GM18517 (cell line): ENCODE results near the gene GMPR.
"Not testable (repeated sequence)": the region's sequence is repeated elsewhere in the genome, so short reads cannot be mapped to it uniquely, and the experiment has no call there.

ENCODE experiments used
- ATAC-seq: cut with Tn5 transposase; IDR thresholded peaks from one replicate; pipeline ENCODE4 v1.9.1; 2021; ENCODE audit warnings: mild to moderate bottlenecking, moderate library complexity; ENCODE audit not compliant: unreplicated experiment

The GMPR gene

DNA sequence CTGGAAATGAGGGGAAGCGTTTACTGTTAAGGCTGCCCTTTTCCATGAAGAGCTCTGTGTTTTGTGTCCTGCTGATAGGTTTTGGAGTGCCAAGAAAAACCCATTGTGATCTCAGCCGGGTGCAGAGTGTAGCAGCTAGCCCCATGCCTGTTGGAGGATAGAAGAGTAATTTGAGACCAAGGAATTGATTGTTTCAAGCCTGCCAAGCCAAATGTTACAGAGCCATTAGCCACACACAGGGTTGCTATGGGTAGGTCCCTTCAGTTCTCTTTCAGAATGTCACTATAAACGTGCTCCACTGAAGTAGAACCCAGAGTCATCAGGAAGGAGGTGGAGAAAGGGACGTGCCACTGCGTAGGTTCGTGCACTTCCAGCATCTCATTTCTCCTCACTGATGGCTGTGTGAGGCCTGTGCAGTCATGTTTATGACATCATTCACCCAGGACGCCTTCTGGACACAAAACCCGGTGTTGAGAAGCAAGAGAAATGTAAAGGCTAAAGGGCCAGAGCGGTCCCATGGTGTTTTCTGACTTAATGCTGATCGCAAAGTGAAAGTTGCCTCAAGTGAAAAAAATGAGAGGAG lies 6.6 kb downstream of the GMPR start:
- no peak for ATAC-seq

DNA sequence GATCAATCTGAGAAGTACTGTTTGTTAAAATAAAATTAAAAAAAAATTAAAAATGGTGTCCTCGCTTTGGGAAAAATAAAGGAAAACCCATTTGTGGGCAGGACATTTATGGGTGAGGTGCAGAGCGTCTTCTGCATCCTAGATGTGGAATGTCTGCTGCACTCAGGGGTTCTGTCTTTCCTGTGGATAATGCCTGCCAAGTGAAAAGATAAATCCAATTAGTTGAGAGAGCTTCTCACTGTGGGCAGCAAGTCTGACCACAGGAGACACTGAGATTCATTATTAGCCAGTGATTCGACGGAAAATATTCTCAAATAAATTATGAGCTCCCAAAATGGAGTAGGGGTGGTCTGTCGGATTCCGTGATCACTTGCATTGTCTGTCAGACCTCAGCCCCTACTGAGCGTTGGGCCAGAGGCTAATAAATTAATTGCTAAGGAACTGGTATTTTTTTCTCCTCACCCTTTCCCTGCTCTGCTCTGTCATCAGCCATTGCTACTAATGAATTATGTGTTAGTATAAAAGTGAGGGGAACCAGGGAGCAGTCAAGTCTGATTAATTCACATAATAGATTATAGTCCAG lies 10.0 kb downstream of the GMPR start:
- ATAC-seq, result no peak

DNA sequence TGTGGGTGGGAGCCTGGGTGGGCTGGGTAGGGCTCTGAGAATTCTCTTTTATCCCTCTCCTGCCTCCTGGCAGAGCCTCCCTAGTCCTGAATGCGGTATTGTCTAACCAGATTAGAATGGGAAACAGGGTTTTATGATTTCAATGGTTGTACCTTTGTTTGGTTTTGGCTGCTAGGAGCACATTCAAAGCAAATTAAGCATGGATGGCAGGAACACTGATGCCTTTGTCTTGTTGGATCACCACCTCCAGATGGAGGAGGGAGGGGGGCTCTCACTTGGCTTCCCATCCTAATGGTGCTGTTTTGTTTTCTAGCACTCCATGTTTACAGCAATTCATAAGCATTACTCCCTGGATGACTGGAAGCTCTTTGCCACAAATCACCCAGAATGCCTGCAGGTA lies 11.6 kb downstream of the GMPR start:
- ATAC-seq, result no peak

DNA sequence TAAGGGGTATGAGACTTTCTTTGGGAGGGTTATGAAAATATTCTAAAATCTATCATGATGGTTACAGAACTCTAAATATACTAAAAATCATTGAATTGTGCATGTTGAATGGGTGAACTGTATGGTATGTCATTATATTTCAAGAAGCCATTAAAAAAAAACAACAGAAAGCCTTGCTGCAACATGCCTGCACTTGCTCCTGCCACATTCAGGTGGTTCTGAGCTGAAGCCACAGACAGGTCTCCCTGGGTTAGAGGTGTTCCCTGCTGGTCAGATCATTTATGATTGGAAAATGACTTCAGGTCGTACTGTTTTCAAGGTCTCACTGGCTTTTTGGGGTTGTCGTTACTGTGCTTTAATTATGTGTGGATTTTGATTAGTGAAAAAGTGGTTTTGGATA lies 13.3 kb downstream of the GMPR start:
- no peak for ATAC-seq

DNA sequence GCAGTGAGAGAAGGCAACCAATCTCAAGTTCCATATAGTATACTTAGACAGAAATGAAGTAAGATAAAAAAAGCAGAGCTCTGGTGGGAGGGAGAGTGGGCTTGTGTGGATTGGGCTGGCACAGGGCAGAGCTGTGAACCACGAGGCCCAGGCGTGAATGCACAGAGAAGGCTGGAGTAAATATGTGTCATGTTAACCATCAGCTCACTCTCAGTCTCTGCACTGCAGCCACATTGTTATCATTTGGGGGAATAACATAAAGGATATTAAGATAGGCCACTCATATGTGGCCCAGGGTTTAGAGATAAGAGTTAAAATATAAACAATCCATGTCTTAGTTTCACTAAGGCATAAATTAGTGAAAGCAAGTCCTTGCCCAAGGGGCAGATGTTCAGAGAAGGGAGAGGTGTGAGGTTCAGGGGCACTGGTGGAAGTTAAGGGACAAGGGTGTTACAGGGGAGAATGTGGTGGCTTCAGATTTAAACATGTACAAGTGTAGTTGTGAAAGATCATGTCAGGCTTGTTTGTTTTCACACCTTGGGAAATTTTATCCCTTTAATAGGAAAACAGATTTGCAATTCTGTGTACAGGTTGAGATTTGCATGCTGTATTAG lies 14.4 kb downstream of the GMPR start:
- ATAC-seq, result no peak

DNA sequence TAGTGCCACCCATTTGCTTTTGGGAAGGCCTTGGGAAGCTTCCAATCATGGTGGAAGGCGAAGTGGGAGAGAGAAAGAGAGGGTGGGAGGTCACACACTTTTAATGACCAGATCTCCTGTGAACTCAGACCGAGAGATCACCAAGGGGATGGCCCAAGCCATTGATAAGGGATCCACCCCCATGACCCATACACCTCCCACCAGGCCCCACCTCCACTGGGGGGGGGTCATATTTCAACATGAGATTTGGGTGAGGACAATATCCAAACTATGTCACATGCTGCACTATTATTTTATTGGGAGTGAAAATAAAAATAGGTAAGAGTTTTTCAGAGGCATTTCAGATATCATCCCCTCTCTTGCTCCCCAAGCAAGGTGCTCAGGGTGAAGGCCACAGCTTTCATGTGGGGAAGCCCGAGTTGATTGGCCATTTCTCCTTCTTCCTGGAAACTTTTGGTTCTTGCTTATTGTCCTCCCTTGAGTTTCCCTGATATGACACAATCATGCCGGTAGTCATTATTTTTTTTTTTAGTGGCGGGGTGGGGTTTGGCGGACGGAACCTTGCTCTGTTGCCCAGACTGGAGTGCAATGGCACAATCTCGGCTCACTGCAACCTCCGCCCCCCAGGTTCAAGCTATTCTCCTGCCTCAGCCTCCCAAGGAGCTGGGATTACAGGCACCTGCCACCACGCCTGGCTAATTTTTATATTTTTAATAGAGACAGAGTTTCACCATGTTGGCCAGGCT lies 15.2 kb downstream of the GMPR start:
- ATAC-seq, result no peak

DNA sequence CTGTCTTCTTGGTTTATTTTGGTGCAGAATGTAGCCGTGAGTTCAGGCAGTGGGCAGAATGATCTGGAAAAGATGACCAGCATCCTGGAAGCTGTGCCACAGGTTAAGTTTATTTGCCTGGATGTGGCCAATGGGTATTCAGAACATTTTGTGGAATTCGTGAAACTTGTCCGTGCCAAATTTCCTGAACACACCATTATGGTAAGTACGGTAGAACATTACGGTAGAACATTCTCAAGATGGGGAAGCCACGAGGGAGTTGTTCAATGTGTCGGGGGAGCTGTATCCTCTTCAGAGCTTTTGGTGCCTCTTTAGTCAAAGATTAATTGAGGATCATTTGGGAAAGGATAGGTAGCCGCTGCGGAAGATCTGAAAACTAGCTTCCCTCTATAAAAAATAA lies 16.1 kb downstream of the GMPR start:
- ATAC-seq, result no peak

DNA sequence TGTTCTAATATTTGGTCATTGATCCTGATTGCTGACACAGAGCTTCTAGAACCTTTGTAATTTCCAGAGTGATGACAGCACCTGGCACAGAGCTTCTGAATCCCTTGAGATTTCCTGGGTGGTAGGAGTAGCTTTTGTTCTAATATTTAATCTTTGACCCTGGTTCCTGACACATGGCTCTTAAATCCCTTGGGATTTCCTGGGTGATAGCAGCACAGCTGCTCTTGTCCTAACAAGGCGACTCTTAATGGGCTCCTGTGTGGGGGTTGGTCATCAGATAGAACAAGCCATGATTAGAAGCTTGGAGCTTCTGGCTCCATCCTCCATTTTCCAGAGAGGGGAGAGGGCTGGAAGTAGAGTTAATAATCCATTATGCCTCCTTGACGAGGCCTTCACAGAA lies 18.4 kb downstream of the GMPR start:
- ATAC-seq, result no peak

DNA sequence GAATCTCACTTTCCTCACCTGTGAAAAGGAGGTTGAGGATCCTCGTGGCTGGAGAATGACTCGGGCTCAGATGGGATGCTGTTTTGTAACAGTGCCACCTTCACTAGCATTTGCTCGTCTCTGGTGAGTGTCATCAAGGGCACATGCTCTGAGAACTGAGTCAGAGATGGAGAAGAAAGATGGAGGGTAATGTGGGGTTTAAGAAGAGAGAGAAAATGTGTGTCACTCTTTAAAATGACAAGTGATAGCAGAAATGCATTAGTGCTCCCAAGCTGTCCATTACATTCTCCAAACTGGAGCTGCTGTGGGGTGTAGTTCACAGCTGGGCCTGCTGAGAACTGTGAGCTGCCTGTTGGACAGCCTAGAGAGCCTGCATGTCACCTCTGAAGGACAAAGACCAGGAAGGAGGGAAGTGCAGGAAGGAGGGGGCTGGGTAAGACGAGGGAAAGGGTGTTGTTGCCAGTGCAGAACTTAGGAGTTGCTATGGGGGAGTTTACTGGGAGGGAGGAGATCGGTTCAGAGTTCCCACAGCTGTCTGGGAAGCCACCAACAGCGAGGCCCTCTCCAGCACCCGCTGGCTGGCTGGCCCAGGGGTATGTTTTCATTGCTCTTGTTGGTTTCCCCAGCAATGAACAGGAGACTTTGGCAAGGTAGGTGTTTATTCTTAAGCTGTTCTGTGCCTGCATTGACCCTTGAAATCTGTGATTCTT lies 19.8 kb downstream of the GMPR start:
- ATAC-seq, result no peak

DNA sequence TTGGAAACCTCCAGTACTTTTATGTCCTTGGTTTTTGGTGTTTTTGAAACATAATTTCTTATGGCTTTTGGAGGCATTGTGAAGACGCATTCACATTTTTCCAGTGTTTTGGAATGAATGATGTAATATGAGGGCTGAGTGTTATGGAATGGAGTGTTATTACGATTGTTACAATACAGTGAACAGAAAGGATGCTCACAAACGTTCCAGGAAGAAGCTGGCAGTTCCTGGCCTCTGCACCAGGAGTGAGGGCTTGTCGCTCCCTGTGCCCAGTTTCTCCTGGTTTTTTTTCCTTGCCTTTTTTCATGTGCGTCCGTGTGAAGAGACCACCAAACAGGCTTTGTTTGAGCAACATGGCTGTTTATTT lies 20.3 kb downstream of the GMPR start:
- ATAC-seq, result no peak

DNA sequence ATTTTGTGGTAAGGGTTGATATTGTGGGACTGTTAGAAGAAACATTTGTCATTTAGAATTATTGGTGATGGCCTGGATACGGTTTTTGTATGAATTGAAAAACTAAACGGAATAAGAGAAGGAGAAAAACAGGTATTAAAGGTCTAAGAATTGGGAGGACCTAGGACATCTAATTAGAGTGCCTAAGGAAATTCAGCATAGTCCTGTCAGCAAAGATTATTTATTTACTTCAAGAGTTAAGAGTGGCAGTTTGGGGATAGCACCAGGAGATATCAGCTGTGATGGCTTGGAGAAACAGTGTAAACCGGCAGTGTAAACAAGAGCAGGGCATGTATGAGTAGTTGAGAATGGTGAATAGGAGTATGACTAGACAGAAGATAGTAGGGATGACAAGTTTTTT lies 21.2 kb downstream of the GMPR start:
- ATAC-seq, result not testable (repeated sequence)

DNA sequence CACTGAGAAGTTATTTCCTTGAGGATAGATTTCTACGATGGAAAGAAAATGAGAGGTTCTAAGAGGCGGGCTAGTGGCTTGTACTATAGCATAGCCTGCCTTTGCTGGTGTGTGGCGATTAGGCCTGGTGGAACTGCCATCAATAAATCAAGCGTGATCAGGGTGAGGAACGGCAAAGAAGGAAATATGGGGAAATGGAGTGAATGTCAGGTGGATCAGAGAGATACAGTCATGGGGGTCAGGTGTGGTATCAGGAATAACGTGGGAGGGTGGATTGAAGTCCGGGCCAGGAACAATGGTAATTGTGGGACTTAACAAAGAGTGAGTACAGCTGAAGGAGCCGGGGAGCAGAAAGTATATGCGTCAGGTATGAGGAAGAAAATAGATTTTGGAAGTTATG lies 22.2 kb downstream of the GMPR start:
- ATAC-seq, result not testable (repeated sequence)

DNA sequence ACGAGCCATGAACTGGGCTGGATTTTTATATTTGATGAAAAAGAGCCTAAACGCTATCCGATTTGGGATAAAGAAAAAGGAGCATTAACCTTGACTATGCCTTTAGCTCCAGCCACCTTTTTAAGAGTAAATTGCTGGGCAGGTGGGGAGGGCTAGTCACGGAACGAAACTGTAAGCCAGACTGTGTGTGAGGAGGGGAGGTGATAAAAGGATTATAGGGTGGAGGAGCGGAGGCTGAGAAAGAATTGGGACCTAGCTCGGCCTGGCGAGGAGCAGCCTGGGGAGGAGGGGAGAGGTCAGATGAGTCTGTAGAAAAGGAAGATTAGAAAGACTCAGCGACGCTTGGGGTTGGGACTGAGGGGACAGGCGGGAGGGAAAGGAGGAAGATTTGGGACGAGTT lies 24.4 kb downstream of the GMPR start:
- ATAC-seq, result not testable (repeated sequence)

DNA sequence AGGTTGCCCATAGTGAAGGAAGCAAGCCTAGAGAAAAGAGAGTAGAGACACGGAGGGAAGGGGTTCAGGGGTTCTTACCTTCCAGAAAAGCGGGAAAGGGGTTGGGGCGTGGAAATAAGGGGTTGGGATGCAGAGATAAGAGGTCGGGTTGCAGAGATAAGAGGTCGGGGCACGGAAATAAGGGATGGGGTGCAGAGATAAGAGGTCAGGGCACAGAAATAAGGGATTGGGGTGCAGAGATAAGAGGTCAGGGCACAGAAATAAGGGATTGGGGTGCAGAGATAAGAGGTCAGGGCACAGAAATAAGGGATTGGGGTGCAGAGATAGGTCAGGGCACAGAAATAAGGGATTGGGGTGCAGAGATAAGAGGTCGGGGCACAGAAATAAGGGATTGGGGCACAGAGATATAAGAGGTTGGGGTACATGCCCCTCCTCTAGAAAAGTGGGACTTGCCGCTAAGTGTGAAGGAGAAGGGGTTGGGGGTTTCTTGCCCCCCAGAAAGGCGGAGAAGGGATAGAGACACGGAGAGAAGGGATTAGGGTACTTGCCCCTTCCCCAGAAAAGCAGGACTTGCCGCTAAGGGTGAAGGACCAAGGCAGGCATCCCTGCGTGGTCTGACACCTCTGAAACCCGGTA lies 25.2 kb downstream of the GMPR start:
- not testable (repeated sequence) for ATAC-seq

DNA sequence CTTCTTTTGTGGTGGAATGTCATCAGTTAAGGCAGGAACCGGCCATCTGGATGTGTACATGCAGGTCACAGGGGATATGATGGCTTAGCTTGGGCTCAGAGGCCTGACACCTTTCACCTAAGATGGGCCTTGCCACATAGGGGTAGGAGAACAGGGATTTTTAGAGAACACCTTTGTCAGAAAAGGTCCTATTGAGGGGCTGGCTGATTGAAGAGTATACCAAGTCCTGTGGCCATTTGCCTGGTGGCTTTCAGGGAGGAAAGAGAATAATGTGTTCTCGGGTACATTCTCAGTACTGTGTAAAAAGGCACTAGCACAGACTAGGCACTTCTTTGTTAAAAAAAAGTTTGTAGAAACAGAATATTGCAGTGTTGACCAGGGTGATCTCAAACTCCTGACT lies 26.4 kb downstream of the GMPR start:
- ATAC-seq, result no peak

DNA sequence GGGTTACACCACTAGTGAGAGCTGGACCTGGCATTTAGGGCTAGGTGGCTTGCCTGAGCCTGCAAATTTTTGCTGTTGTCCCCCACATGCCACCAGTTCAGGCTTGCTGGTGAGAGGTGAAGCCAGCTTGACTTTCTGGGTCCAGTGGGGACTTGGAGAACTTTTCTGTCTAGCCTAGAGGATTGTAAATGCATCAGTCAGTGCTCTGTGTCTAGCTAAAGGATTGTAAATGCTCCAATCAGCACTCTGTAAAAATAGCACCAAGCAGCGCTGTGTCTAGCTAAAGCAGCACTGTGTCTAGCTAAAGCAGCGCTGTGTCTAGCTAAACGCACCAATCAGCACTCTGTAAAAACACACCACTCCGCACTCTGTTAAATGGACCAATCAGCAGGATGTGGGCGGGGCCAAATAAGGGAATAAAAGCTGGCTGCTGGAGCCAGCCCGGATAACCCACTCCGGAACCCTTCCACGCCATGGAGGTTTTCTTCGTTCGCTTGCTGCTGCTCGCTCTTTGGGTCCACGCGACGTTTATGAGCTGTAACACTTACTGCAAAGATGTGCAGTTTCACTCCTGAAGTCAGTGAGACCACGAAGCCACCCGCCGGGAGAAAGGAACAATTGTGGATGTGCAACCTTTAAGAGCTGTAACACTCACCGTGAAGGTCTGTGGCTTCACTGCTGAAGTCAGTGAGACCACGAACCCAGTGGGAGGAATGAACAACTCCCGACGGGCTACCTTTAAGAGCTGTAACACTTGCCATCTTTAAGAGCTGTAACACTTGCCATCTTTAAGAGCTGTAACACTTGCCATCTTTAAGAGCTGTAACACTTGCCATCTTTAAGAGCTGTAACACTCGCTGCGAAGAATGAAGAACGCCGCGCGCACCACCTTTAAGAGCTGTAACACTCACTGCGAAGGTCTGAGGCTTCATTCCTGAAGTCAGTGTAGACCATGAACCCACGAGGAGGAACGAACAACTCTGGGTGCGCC lies 27.3 kb downstream of the GMPR start:
- ATAC-seq, result no peak

DNA sequence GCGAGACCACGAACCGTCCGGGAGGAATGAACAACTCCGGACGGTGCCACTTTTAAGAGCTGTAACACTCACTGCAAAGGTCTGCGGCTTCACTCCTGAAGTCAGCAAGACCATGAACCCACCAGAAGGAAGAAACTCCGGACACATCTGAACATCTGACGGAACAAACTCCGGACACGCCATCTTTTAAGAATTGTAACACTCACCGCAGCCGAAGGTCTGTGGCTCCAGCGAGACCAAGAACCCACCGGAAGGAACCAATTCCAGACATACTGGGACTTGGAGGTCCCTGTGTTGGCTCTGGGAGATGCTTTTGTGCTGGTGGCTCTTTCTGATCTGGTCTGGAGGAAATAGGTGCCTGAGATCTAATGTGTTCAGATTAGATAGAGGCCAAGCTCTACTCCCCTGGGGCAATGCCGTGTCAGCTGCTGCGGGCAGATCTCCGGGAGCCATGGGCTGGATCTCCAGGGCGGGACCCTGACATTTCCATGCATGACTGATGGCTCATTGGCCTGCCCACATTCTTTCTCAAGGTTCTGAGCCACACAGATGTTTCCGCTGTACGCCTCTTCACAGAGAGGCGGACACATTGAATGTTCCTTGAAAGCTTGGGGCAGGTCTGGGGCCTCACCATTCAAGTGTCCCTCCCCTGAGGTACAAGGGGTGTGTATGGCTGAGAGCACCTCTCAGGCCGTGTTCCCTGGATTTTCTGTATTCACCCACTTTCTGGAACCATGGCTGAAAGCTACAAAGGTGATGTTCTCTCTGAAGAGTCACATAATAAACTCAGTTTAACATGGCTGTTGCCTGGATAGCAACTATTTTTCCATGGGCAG lies 29.3 kb downstream of the GMPR start:
- ATAC-seq, result no peak

DNA sequence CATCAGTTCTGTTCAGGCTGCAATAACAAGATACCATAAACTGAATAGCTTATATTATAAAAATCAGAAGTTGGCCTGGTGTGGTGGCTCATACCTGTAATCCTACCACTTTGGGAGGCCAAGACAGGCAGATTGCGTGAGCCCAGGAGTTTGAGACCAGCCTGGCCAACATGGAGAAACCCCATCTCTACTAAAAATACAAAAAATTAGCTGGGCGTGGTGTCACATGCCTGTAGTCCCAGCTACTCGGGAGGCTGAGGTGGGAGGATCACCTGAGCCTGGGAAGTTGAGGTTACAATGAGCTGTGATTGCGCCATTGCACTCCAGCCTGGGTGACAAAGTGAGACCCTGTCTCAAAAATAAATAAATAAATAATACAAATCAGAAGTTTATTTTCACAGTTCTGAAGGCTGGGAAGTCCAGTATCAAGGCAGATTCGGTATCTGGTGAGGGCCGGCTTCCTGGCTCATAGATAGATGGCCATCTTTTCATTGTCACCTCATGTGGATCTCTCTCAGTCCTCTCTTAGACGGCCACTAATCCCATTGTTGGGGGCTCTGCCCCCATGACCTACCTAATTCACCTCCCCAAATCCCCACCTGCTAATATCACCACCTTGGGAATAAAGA lies 31.2 kb downstream of the GMPR start:
- not testable (repeated sequence) for ATAC-seq
